ENCODE results near the gene GDF11.

The GDF11 gene

DNA sequence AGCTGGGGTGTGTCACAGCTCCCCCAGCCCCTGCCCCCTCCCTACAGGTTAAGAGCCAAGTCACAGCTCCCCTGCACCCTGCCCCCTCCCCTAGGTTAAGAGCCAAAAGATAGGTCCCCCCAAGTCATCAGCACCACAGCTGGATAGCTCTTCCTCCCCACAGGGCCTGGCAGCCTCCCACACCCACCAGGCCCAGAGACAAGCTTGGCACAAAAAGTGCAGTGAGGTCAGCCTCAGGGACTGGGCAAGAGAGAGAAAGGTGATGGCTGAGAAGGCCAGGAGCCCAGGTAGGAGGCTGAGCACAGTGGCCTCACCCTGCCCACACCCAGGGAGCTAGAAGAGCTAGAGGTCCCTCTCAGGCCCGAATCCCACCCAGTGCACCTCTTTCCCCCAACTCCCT lies 44.0 kb upstream of the GDF11 start:
- Histone ChIP-seq H3K9me3 (ENCODE audit: low read length) (no peaks in the 10 kb centered on the region), H4K20me1 (ENCODE audit: insufficient read depth, low read length) (no peaks in the 10 kb centered on the region), H3K27ac (ENCODE audit: low read depth, low read length, poor library complexity, severe bottlenecking) (no peak overlapping the region), H3K27me3 (ENCODE audit: insufficient read depth, low read length) (peaks cover 8% of the 10 kb centered on the region; the same call in 1 of the 2 replicates), H3K9me2 (ENCODE audit: low read depth, low read length) (no peaks in the 10 kb centered on the region), H3K4me3 (ENCODE audit: low read depth, low read length, poor library complexity, severe bottlenecking) (no peak overlapping the region), H2AFZ (ENCODE audit: low read length) (no peak overlapping the region), H3K4me2 (ENCODE audit: low read length) (no peak overlapping the region), H3F3A (ENCODE audit: insufficient read depth, low read length) (no peaks in the 10 kb centered on the region), H3K4me1 (ENCODE audit: insufficient read depth, low read length, severe bottlenecking) (no peaks in the 10 kb centered on the region), H3K9ac (ENCODE audit: low read length) (no peak overlapping the region), H3K36me3 (ENCODE audit: insufficient read depth, low read length) (no peaks in the 10 kb centered on the region), H3K79me2 (ENCODE audit: insufficient read depth, low read length) (no peaks in the 10 kb centered on the region)
- TF ChIP-seq EZH2 (IDR thresholded peaks at IDR 0.05; ENCODE audit: borderline replicate concordance, low read length) = no peak
- TF ChIP-seq, protein P1, sequence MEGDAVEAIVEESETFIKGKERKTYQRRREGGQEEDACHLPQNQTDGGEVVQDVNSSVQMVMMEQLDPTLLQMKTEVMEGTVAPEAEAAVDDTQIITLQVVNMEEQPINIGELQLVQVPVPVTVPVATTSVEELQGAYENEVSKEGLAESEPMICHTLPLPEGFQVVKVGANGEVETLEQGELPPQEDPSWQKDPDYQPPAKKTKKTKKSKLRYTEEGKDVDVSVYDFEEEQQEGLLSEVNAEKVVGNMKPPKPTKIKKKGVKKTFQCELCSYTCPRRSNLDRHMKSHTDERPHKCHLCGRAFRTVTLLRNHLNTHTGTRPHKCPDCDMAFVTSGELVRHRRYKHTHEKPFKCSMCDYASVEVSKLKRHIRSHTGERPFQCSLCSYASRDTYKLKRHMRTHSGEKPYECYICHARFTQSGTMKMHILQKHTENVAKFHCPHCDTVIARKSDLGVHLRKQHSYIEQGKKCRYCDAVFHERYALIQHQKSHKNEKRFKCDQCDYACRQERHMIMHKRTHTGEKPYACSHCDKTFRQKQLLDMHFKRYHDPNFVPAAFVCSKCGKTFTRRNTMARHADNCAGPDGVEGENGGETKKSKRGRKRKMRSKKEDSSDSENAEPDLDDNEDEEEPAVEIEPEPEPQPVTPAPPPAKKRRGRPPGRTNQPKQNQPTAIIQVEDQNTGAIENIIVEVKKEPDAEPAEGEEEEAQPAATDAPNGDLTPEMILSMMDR (IDR thresholded peaks at IDR 0.05; ENCODE audit: low read length) = no peak

DNA sequence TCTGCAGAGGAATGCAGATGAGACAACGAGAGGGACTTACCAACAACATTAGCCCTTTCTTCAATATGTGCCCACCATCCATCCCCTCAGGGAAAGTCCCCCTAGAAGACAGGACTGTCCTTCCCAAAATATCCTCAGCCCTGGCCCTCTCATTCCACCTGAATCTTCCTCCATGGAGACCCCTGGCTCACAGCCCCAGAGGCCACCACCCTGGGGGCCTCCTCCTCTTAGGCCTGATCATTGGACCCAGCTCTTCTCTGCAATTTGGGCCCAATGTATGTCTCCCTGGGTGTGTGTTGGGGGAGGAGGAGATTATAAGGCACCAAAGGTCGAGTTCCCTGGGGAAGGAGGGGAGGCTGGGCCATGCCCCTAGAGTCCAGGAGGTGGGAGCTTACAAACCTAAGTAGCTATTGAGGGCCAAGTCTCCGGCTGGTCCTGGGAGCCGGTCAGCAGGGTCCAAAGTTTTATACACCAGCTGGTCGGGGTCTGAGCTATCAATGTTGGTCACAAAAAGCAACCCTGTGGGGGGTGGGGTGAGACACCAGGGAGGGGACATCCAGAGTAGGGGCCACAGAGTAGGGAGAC lies 43.4 kb upstream of the GDF11 start:
- no peaks in the 10 kb centered on the region for H3K79me2 ChIP-seq (ENCODE audit: insufficient read depth, low read length)
- H3K9ac ChIP-seq (ENCODE audit: low read length) = no peak overlapping the region
- no peaks in the 10 kb centered on the region for H4K20me1 ChIP-seq (ENCODE audit: insufficient read depth, low read length)
- TF ChIP-seq, protein P1 (IDR thresholded peaks at IDR 0.05; ENCODE audit: low read length) = no peak
- no peak for TF ChIP-seq EZH2 (IDR thresholded peaks at IDR 0.05; ENCODE audit: borderline replicate concordance, low read length)
- H3K4me1 ChIP-seq (ENCODE audit: insufficient read depth, low read length, severe bottlenecking) = no peaks in the 10 kb centered on the region
- H3K9me2 ChIP-seq (ENCODE audit: low read depth, low read length) = no peaks in the 10 kb centered on the region
- H3K27me3 ChIP-seq (ENCODE audit: insufficient read depth, low read length) = peaks cover 8% of the 10 kb centered on the region; the same call in 1 of the 2 replicates
- no peaks in the 10 kb centered on the region for H3F3A ChIP-seq (ENCODE audit: insufficient read depth, low read length)
- H3K4me2 ChIP-seq (ENCODE audit: low read length) = no peak overlapping the region
- no peak overlapping the region for H2AFZ ChIP-seq (ENCODE audit: low read length)
- no peaks in the 10 kb centered on the region for H3K9me3 ChIP-seq (ENCODE audit: low read length)
- no peaks in the 10 kb centered on the region for H3K36me3 ChIP-seq (ENCODE audit: insufficient read depth, low read length)
- H3K27ac ChIP-seq (ENCODE audit: low read depth, low read length, poor library complexity, severe bottlenecking) = no peak overlapping the region
- H3K4me3 ChIP-seq (ENCODE audit: low read depth, low read length, poor library complexity, severe bottlenecking) = no peak overlapping the region

DNA sequence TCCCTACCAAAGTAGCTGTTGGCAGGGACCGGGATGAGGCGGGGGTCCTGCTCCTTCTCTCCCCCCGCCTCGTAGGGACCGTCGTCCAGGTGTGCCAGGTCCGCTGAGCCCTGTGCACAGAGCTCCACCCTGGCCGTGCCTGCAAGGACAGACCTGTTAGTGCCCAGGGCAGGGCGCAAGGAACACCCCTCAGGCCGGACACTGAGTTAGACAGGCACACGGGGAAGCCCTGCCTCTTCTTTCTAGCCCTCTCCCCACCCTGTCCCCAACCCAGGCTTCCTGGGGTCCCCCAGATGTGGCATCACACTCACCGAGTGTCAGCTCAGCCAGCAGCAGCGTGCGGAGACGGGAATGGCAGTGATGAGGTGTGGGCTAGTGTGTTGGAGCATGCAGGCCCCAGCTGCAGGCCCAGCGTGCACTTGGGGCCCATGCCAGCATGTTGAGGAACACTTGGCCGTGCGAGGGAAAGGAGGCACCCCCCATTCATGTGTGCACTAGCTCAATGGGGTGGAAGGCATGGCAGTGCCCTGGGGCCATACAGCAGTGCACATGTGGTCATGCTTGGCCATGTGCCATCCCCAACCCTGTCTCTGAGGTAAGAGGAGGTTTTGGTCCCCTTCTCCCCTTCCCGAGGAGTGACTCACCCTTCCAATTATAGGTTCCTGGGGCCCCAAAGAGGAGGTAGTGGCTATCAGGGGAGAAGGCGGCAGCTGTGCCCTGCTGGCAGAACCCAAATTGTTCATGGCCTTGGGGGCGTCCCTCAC lies 42.5 kb upstream of the GDF11 start:
- Histone ChIP-seq H3K79me2 (ENCODE audit: insufficient read depth, low read length) (no peaks in the 10 kb centered on the region), H3K4me3 (ENCODE audit: low read depth, low read length, poor library complexity, severe bottlenecking) (no peak overlapping the region), H3K36me3 (ENCODE audit: insufficient read depth, low read length) (no peaks in the 10 kb centered on the region), H3K4me2 (ENCODE audit: low read length) (no peak overlapping the region), H3F3A (ENCODE audit: insufficient read depth, low read length) (no peaks in the 10 kb centered on the region), H3K9me3 (ENCODE audit: low read length) (no peaks in the 10 kb centered on the region), H3K27me3 (ENCODE audit: insufficient read depth, low read length) (peaks cover 8% of the 10 kb centered on the region; the same call in 1 of the 2 replicates), H3K27ac (ENCODE audit: low read depth, low read length, poor library complexity, severe bottlenecking) (no peak overlapping the region), H2AFZ (ENCODE audit: low read length) (no peak overlapping the region), H4K20me1 (ENCODE audit: insufficient read depth, low read length) (no peaks in the 10 kb centered on the region), H3K9me2 (ENCODE audit: low read depth, low read length) (no peaks in the 10 kb centered on the region), H3K9ac (ENCODE audit: low read length) (no peak overlapping the region), H3K4me1 (ENCODE audit: insufficient read depth, low read length, severe bottlenecking) (no peaks in the 10 kb centered on the region)
- no peak for TF ChIP-seq EZH2 (IDR thresholded peaks at IDR 0.05; ENCODE audit: borderline replicate concordance, low read length)
- TF ChIP-seq, protein P1 (IDR thresholded peaks at IDR 0.05; ENCODE audit: low read length) = no peak
